DMS79 (cell line): ENCODE measurements around the gene MED22.

Experiments
- DNase-seq: peaks from one replicate; lab custom pipeline; 2025; lab: John Stamatoyannopoulos, UW

MED22 gene

DNA sequence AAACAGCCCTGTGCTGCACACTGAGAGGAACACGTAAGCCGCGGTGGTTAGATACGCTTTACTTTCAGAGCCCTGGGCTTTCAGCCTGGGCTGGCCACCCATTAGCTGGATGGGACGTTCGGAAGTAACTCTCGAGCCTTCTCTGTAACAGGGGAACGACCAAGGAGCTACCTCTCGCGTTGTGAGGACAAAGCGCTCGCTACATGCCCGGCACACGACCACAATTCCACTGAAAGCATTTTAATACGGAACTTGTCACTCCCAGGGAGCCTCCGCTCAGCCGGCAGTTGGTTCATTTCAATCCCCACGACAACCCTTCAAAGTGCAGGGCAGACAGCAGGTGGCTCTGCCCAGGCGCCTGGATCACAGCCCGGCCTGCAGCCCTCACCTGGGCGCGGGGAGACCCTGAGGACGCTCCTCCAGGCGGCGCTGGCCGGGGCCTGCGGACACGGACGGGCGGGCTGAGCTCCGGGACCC is 8.0 kb upstream of the MED22 start:
- no peak for DNase-seq

GRCh38 chr9:133354766-133355165 is 6.8 kb upstream of the MED22 start:
- no peak for DNase-seq

DNA sequence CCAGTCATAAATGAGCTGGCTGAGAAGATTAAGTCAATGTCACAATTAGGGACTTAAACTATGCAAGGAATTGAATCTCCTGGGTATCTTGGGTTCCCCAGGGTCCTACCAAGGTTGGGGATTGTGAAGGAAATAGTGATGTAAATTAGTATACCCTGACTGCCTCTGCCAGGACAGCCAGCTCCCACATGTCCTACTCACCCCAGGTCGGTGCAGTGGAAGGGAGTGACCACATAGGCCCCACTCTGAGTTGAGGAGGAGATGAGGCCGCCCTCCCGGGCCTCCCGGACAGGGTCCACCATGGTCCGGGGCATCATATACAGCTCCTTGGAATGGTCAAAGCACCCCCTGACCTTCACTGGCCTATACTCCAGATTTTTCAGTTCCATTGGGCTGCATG is 5.6 kb upstream of the MED22 start:
- no peak for DNase-seq

DNA sequence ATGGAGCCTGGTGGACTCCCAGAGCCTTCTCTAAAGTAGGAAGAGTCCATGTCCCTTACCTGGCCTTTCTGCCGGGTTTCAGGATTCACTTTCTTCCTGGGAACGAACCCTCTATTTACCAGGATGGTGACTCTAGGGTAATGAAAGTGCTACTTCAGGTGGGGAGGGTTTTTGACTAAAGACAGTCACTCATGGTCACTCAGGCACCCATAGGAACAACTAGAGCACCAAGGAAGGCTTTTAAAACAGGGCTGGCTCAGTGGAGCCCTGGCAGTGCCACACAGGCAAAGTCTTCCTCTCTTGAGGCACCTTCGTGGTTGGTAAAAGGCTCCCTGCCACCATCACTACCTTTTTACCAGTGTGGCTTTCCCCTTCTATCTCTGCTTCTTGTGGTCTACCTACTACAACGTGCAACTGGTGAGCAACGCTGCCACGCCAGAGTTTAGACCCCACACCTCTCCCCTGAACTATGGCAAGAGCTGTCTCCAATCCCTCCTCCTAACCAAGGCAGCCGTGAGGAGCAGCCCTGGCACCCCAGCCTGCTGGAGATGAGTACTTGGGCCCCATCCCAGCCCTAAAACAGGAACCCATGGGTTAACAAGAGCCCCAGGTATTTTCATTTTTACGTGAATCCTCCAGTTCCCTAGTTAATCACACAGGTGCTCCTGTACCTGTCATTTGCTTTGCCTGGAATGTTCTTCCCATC is 4.9 kb upstream of the MED22 start:
- DNase-seq = no peak

GRCh38 chr9:133351908-133352634 is 4.1 kb upstream of the MED22 start:
- DNase-seq = no peak

DNA sequence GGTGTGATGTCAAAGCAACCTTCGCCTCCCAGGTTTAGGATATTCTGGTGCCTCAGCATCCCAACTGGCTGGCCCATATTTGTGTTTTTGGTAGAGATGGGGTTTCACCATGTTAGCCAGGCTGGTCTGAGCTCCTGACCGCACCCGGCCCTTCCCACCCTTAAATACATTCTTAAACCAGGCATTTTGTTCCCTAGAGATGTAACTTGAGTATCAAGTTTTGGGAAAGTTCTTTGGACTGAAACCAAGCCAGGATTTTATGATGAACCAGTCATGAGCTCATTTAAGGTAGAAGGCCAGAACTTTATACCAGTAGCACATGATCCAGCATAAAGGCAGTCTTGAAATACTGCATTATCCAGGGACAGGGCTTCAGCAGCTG is 3.6 kb upstream of the MED22 start:
- DNase-seq = no peak

- no peak for DNase-seq
These were observed 2.2 kb upstream of the MED22 start for GRCh38 chr9:133349965-133350616.

GRCh38 chr9:133348718-133349573 is 1.0 kb upstream of the MED22 start:
- DNase-seq = no peak

DNA sequence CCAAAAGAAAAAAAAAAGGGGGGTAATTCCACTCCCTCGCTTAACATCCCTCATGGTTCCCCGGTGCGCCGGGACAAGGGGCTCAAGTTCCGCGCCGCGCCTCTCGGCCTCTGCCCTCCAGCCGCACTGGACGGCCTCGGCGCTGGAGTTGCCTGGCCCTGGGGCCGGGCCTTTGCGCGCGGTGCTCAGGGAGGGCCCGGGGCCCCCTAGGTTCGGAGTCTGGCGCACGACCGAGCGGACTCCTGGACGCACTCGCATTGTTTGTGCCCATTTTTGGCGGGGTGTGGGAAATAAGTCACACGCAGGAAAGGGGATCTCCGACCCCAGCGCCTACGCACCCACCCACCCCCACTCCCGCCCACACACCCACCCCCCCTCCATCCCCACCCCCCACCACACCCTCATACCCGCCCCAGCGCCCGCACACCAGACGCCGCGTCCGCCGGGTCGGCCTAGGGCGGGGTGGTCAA is 381 bp downstream of the MED22 start:
- no peak for DNase-seq

DNA sequence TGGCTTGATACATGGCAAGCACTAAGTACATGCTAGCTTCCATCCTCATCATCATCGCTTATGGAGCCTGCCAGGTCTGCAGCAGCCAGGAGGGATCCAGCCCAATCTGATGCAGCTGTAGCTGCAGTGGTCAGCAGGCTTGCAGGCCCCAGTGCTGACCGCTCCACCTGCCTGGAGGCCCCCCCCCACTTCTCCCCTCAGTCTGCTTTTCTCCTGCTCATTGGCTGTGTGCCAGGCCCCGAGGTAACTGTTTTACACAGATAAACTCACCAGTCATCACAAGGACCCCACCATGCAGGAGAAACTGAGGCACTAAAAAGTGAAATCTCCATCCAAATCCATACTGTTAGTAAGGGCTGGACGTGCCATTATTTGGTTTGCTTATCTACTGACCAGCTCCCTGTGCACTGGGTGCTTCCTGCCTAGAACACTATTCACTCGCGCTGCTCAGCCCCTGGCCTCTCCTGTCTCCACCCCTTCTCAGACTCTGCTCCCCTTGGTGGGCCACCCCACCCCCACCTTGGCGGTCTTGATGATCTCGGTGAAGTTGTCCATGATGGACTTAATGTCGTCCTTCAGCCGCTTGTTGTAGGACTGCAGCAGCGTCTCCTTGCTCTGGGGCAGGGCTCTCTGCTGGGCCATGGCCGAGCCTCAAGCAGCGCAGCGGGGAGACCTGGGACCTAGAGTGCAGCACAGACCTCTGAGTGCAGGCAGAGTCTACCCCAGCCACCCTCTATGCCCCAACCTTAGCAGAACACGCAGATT is 1.7 kb downstream of the MED22 start:
- DNase-seq = no peak

- no peak for DNase-seq
These were observed 2.3 kb downstream of the MED22 start for GRCh38 chr9:133345596-133345995.

DNA sequence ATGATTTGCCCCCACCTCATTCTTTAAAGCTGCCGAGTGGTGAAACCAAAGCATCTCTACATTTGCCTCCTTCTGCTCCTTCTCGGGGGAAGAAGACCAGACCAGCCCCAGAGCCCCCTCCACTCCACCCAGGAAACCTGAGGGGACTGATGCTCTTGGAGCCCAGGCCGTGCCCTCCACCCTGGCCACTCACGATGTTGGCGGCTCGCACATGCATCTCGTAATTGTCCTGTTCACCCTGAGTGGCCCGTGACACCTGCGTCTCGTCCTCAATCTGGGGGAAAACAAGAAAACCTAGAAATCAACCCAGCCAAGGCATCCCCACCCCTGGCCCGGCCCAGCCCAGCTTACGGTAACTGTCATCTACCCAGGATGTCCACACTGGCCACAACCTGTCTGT is 3.0 kb downstream of the MED22 start:
- no peak for DNase-seq

- DNase-seq = no peak
These were observed 3.9 kb downstream of the MED22 start for GRCh38 chr9:133344071-133344470.

GRCh38 chr9:133342570-133342969 is 5.4 kb downstream of the MED22 start:
- no peak for DNase-seq

- no peak for DNase-seq
These were observed 5.9 kb downstream of the MED22 start for GRCh38 chr9:133342069-133342406.

GRCh38 chr9:133341369-133342068 is 6.4 kb downstream of the MED22 start:
- DNase-seq = no peak

DNA sequence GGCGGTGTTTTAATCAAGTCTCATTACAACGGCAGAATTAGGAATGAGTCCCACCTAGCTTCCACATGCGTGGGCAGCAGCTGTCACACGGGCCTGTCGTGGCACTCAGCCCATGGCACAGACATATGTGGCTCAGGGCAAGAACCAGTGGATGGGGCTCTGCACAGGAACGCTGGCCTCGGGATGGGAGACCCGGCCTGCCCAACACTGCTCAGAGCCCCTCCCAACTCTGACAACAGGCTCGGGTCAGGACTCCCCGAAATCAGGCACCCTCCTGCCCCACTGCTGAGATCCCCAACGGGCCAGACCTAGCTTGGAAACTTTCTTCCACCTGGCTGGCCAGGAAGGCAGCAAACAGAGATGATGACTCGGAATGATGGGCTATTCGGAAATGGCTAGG is 7.0 kb downstream of the MED22 start:
- no peak for DNase-seq

DNA sequence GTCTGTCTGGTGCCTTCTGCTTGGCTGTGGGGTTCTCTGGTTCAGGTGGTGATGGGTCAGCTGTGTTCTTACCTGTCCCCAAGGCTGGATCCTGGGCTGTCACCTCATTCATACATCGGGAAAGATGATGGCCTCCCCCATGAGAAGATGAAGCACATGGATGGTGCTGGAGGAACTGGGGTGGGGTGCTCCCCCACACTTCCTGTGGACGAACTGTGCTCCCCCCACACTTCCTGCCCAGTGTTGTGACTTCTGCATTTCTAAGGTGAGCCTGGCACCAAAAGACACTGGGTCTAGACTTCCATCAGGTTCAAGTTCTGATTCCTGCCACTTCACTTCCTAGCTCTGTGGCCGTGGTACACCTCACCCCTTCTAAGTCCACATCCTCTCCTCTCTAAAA is 7.7 kb downstream of the MED22 start:
- DNase-seq = no peak

DNA sequence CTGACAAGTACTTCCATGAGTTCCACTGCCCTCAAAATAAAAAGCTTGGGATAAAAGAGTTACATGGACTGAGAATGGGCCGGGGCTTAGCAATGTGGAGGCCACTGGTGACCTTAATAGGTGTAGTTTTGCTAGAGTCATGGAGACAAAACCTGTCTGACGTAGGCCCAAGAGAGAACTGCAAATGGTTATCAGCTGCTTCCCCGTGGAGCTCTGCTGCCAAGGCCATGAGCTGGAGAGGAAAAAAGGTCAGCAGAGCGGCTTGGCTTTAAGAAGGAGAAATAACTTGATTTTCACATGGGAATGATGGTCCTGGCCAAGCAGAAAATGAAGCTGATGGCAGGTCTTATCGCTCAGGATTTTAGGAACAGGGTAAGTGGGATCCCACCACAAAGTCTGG is 8.3 kb downstream of the MED22 start:
- DNase-seq = no peak

DNA sequence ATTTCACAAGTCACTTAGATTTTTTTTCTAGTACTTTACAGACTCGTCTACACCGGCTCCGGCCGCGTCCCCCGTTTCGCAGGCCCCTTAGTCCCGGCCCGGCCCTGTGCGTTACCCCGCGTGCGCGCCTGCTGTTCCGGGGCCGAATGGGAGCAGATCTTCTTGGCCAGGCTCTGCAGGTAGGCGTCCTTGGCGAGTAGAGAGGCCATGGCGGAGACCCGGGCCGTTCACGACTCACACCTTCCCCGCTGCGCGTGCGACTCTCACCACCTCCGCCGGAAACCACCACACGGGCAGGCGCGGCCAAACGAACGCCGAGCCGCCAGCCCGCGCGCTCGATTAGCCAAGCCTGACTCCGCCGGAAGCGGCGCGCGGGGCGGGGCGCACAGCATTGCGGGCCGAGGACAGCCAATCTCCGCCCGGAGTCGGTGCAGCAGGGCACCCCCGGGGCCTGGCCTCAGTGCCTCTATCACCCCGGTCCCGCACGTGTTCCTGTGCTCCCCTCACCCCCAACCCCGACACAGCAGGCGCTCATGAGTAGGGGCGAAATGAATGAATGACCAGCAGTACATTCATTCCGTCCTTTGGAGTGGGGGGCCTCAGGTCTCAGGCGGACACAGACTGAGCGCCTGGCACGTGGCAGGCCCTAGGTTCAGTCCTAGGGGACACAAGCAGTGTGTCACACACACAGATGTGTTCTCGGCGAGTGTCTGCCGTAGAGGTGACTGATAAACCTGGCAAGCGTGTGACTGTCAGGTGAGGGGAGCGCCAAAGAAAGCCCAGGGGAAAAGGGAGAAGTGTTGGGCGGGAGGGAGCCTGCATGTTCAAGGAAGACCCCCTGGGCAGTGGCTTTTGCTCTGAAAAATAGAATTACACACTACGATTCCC is 11.8 kb downstream of the MED22 start, which contains the start of gene SURF6:
SURF6 (minus strand) TSS at position 265 of the 888 bp plus-strand sequence; CDS start at position 209, 56 bp downstream.
- DNase-seq = peak; percentile 76
